Measurements from ENCODE around the gene C12orf42. TPM values are rescaled to one million over a fixed set of nuclear protein-coding genes. Genes with fewer than 3 reads are reported as not detected.

C12orf42 gene
- total RNA-seq, 2 donors from 2014 or later, result not detected

GRCh38 chr12:103494051-103494733 is 1.6 kb downstream of the C12orf42 start:
- Histone ChIP-seq H3K9me3 (no peaks in the 10 kb centered on the region), H3K4me3 (no peak overlapping the region), H3K27me3 (peaks cover 3 to 9% of the 10 kb centered on the region in 2 donors), H3K36me3 (no peaks in the 10 kb centered on the region), H3K27ac (no peak overlapping the region), H3K4me1 (peaks cover 0 to 14% of the 10 kb centered on the region in 2 donors)
- no peak for TF ChIP-seq CTCF (IDR thresholded peaks at IDR 0.05)
- DNase-seq (ENCODE audit: low spot score), result no peak

GRCh38 chr12:103493199-103493598 is 2.6 kb downstream of the C12orf42 start:
- Histone ChIP-seq H3K4me3 (no peak overlapping the region), H3K36me3 (no peaks in the 10 kb centered on the region), H3K27ac (no peak overlapping the region), H3K9me3 (peaks cover 0 to 3% of the 10 kb centered on the region in 2 donors), H3K27me3 (peaks cover 3 to 9% of the 10 kb centered on the region in 2 donors), H3K4me1 (peaks cover 0 to 14% of the 10 kb centered on the region in 2 donors)
- no peak for DNase-seq (ENCODE audit: low spot score)
- TF ChIP-seq CTCF (IDR thresholded peaks at IDR 0.05), result no peak

- no peak for DNase-seq (ENCODE audit: low spot score)
- TF ChIP-seq CTCF (IDR thresholded peaks at IDR 0.05), result no peak
- H3K27me3 ChIP-seq, result no peaks in the 10 kb centered on the region
- H3K9me3 ChIP-seq, result peaks cover 0 to 50% of the 10 kb centered on the region in 2 donors
- H3K36me3 ChIP-seq, result no peaks in the 10 kb centered on the region
- H3K27ac ChIP-seq, result no peak overlapping the region
- no peak overlapping the region for H3K4me3 ChIP-seq
- H3K4me1 ChIP-seq, result no peaks in the 10 kb centered on the region
Observed at GRCh38 chr12:103482365-103482764, 13.4 kb downstream of the C12orf42 start.

- DNase-seq (ENCODE audit: low spot score), result no peak
- Histone ChIP-seq H3K27ac (no peak overlapping the region), H3K27me3 (no peaks in the 10 kb centered on the region), H3K4me3 (no peak overlapping the region), H3K36me3 (no peaks in the 10 kb centered on the region), H3K9me3 (peaks cover 0 to 32% of the 10 kb centered on the region in 2 donors), H3K4me1 (no peaks in the 10 kb centered on the region)
- no peak for TF ChIP-seq CTCF (IDR thresholded peaks at IDR 0.05)
Observed at GRCh38 chr12:103475073-103475472, 20.7 kb downstream of the C12orf42 start.

GRCh38 chr12:103470664-103471063 is 25.1 kb downstream of the C12orf42 start:
- Histone ChIP-seq H3K27ac (no peak overlapping the region), H3K4me3 (no peak overlapping the region), H3K36me3 (no peaks in the 10 kb centered on the region), H3K9me3 (no peaks in the 10 kb centered on the region), H3K4me1 (no peaks in the 10 kb centered on the region), H3K27me3 (no peaks in the 10 kb centered on the region)
- DNase-seq (ENCODE audit: low spot score), result no peak
- TF ChIP-seq CTCF (IDR thresholded peaks at IDR 0.05), result no peak

- no peaks in the 10 kb centered on the region for H3K4me1 ChIP-seq
- H3K27me3 ChIP-seq, result no peaks in the 10 kb centered on the region
- no peaks in the 10 kb centered on the region for H3K9me3 ChIP-seq
- no peak for DNase-seq (ENCODE audit: low spot score)
- no peak overlapping the region for H3K27ac ChIP-seq
- TF ChIP-seq CTCF (IDR thresholded peaks at IDR 0.05), result no peak
- H3K36me3 ChIP-seq, result no peaks in the 10 kb centered on the region
- no peak overlapping the region for H3K4me3 ChIP-seq
Observed at GRCh38 chr12:103469719-103470118, 26.0 kb downstream of the C12orf42 start.
